Right cardiac atrium (tissue), 5 donors: ENCODE data around the gene ACIN1. TPM values are rescaled to one million over a fixed set of nuclear protein-coding genes. Genes with fewer than 3 reads are reported as not detected.

Experiments
- ATAC-seq, 2 donors: fragments of 200-7000 bp; cut with Tn5 transposase; one replicate each; pipeline versions ENCODE4 v1.8.0 to v1.9.1; 2020; ENCODE audit warnings: moderate library complexity in 2 of 2, mild to moderate bottlenecking in 1 of 2
- DNase-seq, 3 donors: peaks; one replicate each; pipeline ENCODE4 v3.0.0-alpha.2; 2020
- H3K27ac ChIP-seq: one replicate; pipeline ENCODE4 v1.5.1; 2013; ENCODE audit warnings: mild to moderate bottlenecking, low read length, control low read depth, moderate library complexity
- H3K27me3 ChIP-seq: one replicate; pipeline ENCODE4 v1.6.1; 2013; ENCODE audit not compliant: control insufficient read depth, insufficient read depth
- H3K4me1 ChIP-seq: one replicate; pipeline ENCODE4 v1.6.1; 2013; ENCODE audit warnings: low read length; ENCODE audit not compliant: control insufficient read depth, insufficient read depth
- H3K4me3 ChIP-seq: one replicate; pipeline ENCODE4 v1.5.1; 2013; ENCODE audit warnings: low read length, control low read depth
- H3K9me3 ChIP-seq: one replicate; pipeline ENCODE4 v1.6.1; 2013; ENCODE audit warnings: low read length; ENCODE audit not compliant: control insufficient read depth
- WGBS: extraction: QIAGEN DNeasy Blood & Tissue Kit; methylation state at CpG from one replicate; pipeline ENCODE4 v1.1.7; 2013; 5-methylcytosine and 5-hydroxymethylcytosine counted together
- intact Hi-C, 4 donors: fragments of 100-400 bp; cut with DNase I; formaldehyde crosslinking; loops; one replicate each; pipeline versions ENCODE4 v1.11.0 to v1.14.0; 2022 to 2023
- polyA plus RNA-seq: library from polyadenylated mRNA; stranded (reverse); fragments of 200-250 nt; gene quantifications from one replicate; pipeline ENCODE4 v1.2.3, GENCODE V29; 2013
- total RNA-seq, 4 donors: library from RNA; stranded (reverse); fragmentation: NEBNext Ultra II Directional; extraction: Animal tissue kit (Norgen Biotek cat#: 25700); gene quantifications; one replicate each; pipeline ENCODE4 v1.2.1, GENCODE V29; 2021
- donor health status: healthy with polysubstance abuse.
- donor health status: DM: no; HTN: yes; CAD: no.
- donor health status: DM: no; HTN: no; CAD: no.
- donor health status: DM: no; HTN: yes; CAD: no; lungs with severe emphysema.
- donor health status: DM: yes; HTN: yes; CAD: no.

The ACIN1 gene
- total and polyA plus RNA-seq, 5 donors, result 67.1 to 87.8 (median 83.3) TPM

- H3K27ac ChIP-seq, result no peak overlapping the region
- intact Hi-C loops, result no loop called here
- no peak overlapping the region for H3K4me3 ChIP-seq
- no peaks in the 10 kb centered on the region for H3K27me3 ChIP-seq
- WGBS, result 36% methylated on average over 3 of the region's 3 CpGs
- DNase-seq, result no peak
- ATAC-seq, result no peak
- no peaks in the 10 kb centered on the region for H3K4me1 ChIP-seq
- H3K9me3 ChIP-seq, result no peaks in the 10 kb centered on the region
Measured at GRCh38 chr14:23008831-23009230, 86.1 kb downstream of the ACIN1 start.

Other genes with a start within 250 kb of the ACIN1 start
- 10 to 100 TPM; 66.2 to 89.7 (median 76.5) TPM for gene LRP10, start 223.4 kb downstream of the ACIN1 start, total RNA-seq
- gene LRP10, start 223.4 kb downstream of the ACIN1 start, polyA plus RNA-seq, result 28.7 TPM
- under 1 TPM in 1 of 4 donors, not detected in 3; 0.25 TPM for gene REM2, start 211.9 kb downstream of the ACIN1 start, total RNA-seq
- 0.07 TPM for gene REM2, start 211.9 kb downstream of the ACIN1 start, polyA plus RNA-seq
- 10 to 100 TPM; 56.0 to 66.3 (median 61.6) TPM for gene RBM23, start 176.0 kb downstream of the ACIN1 start, total RNA-seq
- gene RBM23, start 176.0 kb downstream of the ACIN1 start, polyA plus RNA-seq, result 26.0 TPM
- gene PRMT5, start 165.8 kb downstream of the ACIN1 start, total RNA-seq, result 10 to 100 TPM; 37.3 to 52.1 (median 49.5) TPM
- gene PRMT5, start 165.8 kb downstream of the ACIN1 start, polyA plus RNA-seq, result 22.0 TPM
- gene HAUS4, start 138.0 kb downstream of the ACIN1 start, total RNA-seq, result 10 to 100 TPM; 16.5 to 33.5 (median 27.2) TPM
- gene HAUS4, start 138.0 kb downstream of the ACIN1 start, polyA plus RNA-seq, result 29.6 TPM
- 1 to 10 TPM; 5.7 to 6.9 (median 6.6) TPM for gene AJUBA, start 112.6 kb downstream of the ACIN1 start, total RNA-seq
- gene AJUBA, start 112.6 kb downstream of the ACIN1 start, polyA plus RNA-seq, result 4.8 TPM
- 10 to 100 TPM in 1 of 4 donors, 1 to 10 TPM in 3; 5.8 to 11.4 (median 6.7) TPM for gene C14orf93, start 85.0 kb downstream of the ACIN1 start, total RNA-seq
- 4.1 TPM for gene C14orf93, start 85.0 kb downstream of the ACIN1 start, polyA plus RNA-seq
- gene PSMB5, start 60.2 kb downstream of the ACIN1 start, total RNA-seq, result 100 to 1,000 TPM; 108 to 126 (median 112) TPM
- gene PSMB5, start 60.2 kb downstream of the ACIN1 start, polyA plus RNA-seq, result 140 TPM
- not detected for gene PSMB11, start 52.9 kb downstream of the ACIN1 start, total RNA-seq
- gene PSMB11, start 52.9 kb downstream of the ACIN1 start, polyA plus RNA-seq, result not detected
- gene CDH24, start 37.6 kb downstream of the ACIN1 start, total RNA-seq, result 1 to 10 TPM in 3 of 4 donors, under 1 TPM in 1; 0.95 to 2.3 (median 2.2) TPM
- 2.5 TPM for gene CDH24, start 37.6 kb downstream of the ACIN1 start, polyA plus RNA-seq
- gene C14orf119, start 369 bp upstream of the ACIN1 start, total RNA-seq, result 10 to 100 TPM; 30.2 to 43.9 (median 41.2) TPM
- 27.3 TPM for gene C14orf119, start 369 bp upstream of the ACIN1 start, polyA plus RNA-seq
- not detected for gene CIROP, start 9.9 kb upstream of the ACIN1 start, total RNA-seq
- gene CIROP, start 9.9 kb upstream of the ACIN1 start, polyA plus RNA-seq, result not detected
- gene CEBPE, start 24.1 kb upstream of the ACIN1 start, total RNA-seq, result not detected
- gene CEBPE, start 24.1 kb upstream of the ACIN1 start, polyA plus RNA-seq, result not detected
- 10 to 100 TPM in 2 of 4 donors, 1 to 10 TPM in 2; 6.9 to 11.7 (median 10.1) TPM for gene SLC7A8, start 88.5 kb upstream of the ACIN1 start, total RNA-seq
- gene SLC7A8, start 88.5 kb upstream of the ACIN1 start, polyA plus RNA-seq, result 7.8 TPM
- not detected for gene RNF212B, start 142.8 kb upstream of the ACIN1 start, total RNA-seq
- gene RNF212B, start 142.8 kb upstream of the ACIN1 start, polyA plus RNA-seq, result not detected
- 10 to 100 TPM in 2 of 4 donors, 1 to 10 TPM in 2; 8.4 to 12.7 (median 10.4) TPM for gene HOMEZ, start 191.0 kb upstream of the ACIN1 start, total RNA-seq
- gene HOMEZ, start 191.0 kb upstream of the ACIN1 start, polyA plus RNA-seq, result 9.8 TPM
- 10 to 100 TPM in 2 of 4 donors, 1 to 10 TPM in 2; 6.1 to 15.3 (median 10.6) TPM for gene PPP1R3E, start 207.7 kb upstream of the ACIN1 start, total RNA-seq
- gene PPP1R3E, start 207.7 kb upstream of the ACIN1 start, polyA plus RNA-seq, result 7.9 TPM
- gene BCL2L2, start 211.7 kb upstream of the ACIN1 start, total RNA-seq, result 10 to 100 TPM; 40.4 to 51.9 (median 48.8) TPM
- 38.1 TPM for gene BCL2L2, start 211.7 kb upstream of the ACIN1 start, polyA plus RNA-seq
- gene PABPN1, start 226.3 kb upstream of the ACIN1 start, total RNA-seq, result 10 to 100 TPM; 93.6 to 97.9 (median 96.4) TPM
- gene PABPN1, start 226.3 kb upstream of the ACIN1 start, polyA plus RNA-seq, result 107 TPM